HCT116 (cell line): Measurements from ENCODE around the gene SEMA6B. TPM values are rescaled to one million over a fixed set of nuclear protein-coding genes. Genes with fewer than 3 reads are reported as not detected.

Experiments used
- ATAC-seq: fragments of 200-7000 bp; cut with Tn5 transposase; 2 replicates; pipeline ENCODE4 v1.9.1; 2020; ENCODE audit warnings: mild to moderate bottlenecking, moderate library complexity
- BruUV-seq: library from RNA; stranded (reverse); fragments of 400-500 nt; replicated peaks from 2 replicates; lab custom pipeline; 2021; lab: Mats Ljungman, UMichigan
- CTCF ChIA-PET: fragments of 300-600 bp; sonication (Branson Sonifier 250); formaldehyde crosslinking; loops from one replicate; lab custom pipeline; 2021; ENCODE audit warnings: antibody characterized with exemption; lab: Charles Lee
- POLR2A ChIA-PET: fragments of 300-600, 350-600 bp; sonication (Branson Sonifier 250); formaldehyde crosslinking; loops from one replicate; lab custom pipeline; 2021; ENCODE audit warnings: antibody characterized with exemption; lab: Charles Lee
- RAD21 ChIA-PET, 2 experiments: fragments of 300-600 bp; sonication (Branson Sonifier 250); formaldehyde crosslinking; loops; one replicate each; lab custom pipeline; 2023; ENCODE audit warnings: low total read pairs in 2 of 2; ENCODE audit not compliant: uncharacterized antibody in 2 of 2, unreplicated experiment in 2 of 2, low non-redundant PET in 1 of 2; lab: Charles Lee
- DNase-seq: peaks from one replicate; pipeline ENCODE4 v3.0.0-alpha.2; 2010; ENCODE audit warnings: low read depth, low spot score
- H2AFZ ChIP-seq: fragments of 200-600 bp; shearing (Covaris generic), sonication (generic); 2 replicates; pipeline ENCODE4 v1.6.1; 2017; ENCODE audit warnings: low read depth, mixed run types, mixed read lengths, antibody characterized with exemption, low read length; ENCODE audit not compliant: poor library complexity, severe bottlenecking
- H3K27ac ChIP-seq: 2 replicates; pipeline ENCODE4 v1.5.1; 2012; ENCODE audit warnings: low read depth, low read length
- H3K27me3 ChIP-seq: fragments of 200-600 bp; sonication (generic); 2 replicates; pipeline ENCODE4 v1.6.1; 2016; ENCODE audit warnings: mixed run types, low read length, mixed read lengths; ENCODE audit not compliant: insufficient read depth
- H3K36me3 ChIP-seq, 2 experiments: fragments of 200-500 bp in 1 of 2; fragments of 200-600 bp in 1 of 2; sonication (Bioruptor generic) in 1 of 2; sonication (generic) in 1 of 2; 2 replicates each; pipeline versions ENCODE4 v1.5.1 to v1.6.1; 2014 to 2016; ENCODE audit warnings: low read length in 2 of 2, inconsistent platforms in 1 of 2, mixed read lengths in 1 of 2, mixed run types in 1 of 2; ENCODE audit not compliant: insufficient read depth in 2 of 2, control insufficient read depth in 1 of 2
- H3K4me1 ChIP-seq, 2 experiments: fragments of 200-600 bp in 1 of 2; sonication (generic) in 1 of 2; 2 replicates each; pipeline versions ENCODE4 v1.5.1 to v1.6.1; 2012 to 2017; ENCODE audit warnings: low read length in 2 of 2, inconsistent platforms in 1 of 2, mild to moderate bottlenecking in 1 of 2, mixed read lengths in 1 of 2, mixed run types in 1 of 2, moderate library complexity in 1 of 2; ENCODE audit not compliant: insufficient read depth in 2 of 2, control insufficient read depth in 1 of 2
- H3K4me2 ChIP-seq: fragments of 200-600 bp; sonication (generic); 2 replicates; pipeline ENCODE4 v1.6.1; 2017; ENCODE audit warnings: mixed run types, low read length, mixed read lengths
- H3K4me3 ChIP-seq, 2 experiments: fragments of 200-600 bp in 1 of 2; sonication (generic) in 1 of 2; replicated peaks in 1 of 2; 2 replicates each; pipeline ENCODE4 v1.5.1; 2011 to 2016; ENCODE audit warnings: low read length in 2 of 2, control low read depth in 1 of 2, low read depth in 1 of 2, mild to moderate bottlenecking in 1 of 2, mixed read lengths in 1 of 2, mixed run types in 1 of 2
- H3K79me2 ChIP-seq: fragments of 200-600 bp; sonication (generic); 2 replicates; pipeline ENCODE4 v1.6.1; 2017; ENCODE audit warnings: mild to moderate bottlenecking, mixed run types, low read length, moderate library complexity, mixed read lengths; ENCODE audit not compliant: insufficient read depth
- H3K9ac ChIP-seq: fragments of 200-600 bp; sonication (generic); 2 replicates; pipeline ENCODE4 v1.6.1; 2016; ENCODE audit warnings: low read length, mixed read lengths
- H3K9me2 ChIP-seq: fragments of 200-600 bp; sonication (generic), shearing (Covaris generic); 2 replicates; pipeline ENCODE4 v1.6.1; 2017; ENCODE audit warnings: mixed run types, mild to moderate bottlenecking, moderate library complexity; ENCODE audit not compliant: insufficient read depth
- H3K9me3 ChIP-seq, 2 experiments: fragments of 200-500 bp in 1 of 2; fragments of 200-600 bp in 1 of 2; sonication (Bioruptor generic) in 1 of 2; sonication (generic) in 1 of 2; 2 replicates each; pipeline ENCODE4 v1.6.1; 2014 to 2017; ENCODE audit warnings: low read length in 2 of 2, mixed read lengths in 2 of 2, inconsistent platforms in 1 of 2, low read depth in 1 of 2, mild to moderate bottlenecking in 1 of 2, mixed run types in 1 of 2, moderate library complexity in 1 of 2; ENCODE audit not compliant: control insufficient read depth in 1 of 2, insufficient read depth in 1 of 2
- H4K20me1 ChIP-seq: fragments of 200-600 bp; sonication (generic), shearing (Covaris generic); 2 replicates; pipeline ENCODE4 v1.6.1; 2017; ENCODE audit warnings: mixed run types, mild to moderate bottlenecking, moderate library complexity; ENCODE audit not compliant: insufficient read depth
- ELF1 ChIP-seq: IDR thresholded peaks from 2 replicates; pipeline ENCODE4 v1.6.1; 2012; ENCODE audit warnings: low read depth, borderline replicate concordance
- POLR2A ChIP-seq: IDR thresholded peaks from 2 replicates; pipeline ENCODE4 v1.7.0; 2011; ENCODE audit warnings: borderline replicate concordance; ENCODE audit not compliant: insufficient read depth, insufficient read length; ENCODE audit errors: extremely low read depth
- ZFX ChIP-seq: fragments of 450-650 bp; IDR thresholded peaks from 2 replicates; pipeline ENCODE4 v1.6.1; 2017
- ZNF274 ChIP-seq: fragments of 200-500 bp; sonication (Bioruptor generic); IDR thresholded peaks from 2 replicates; pipeline ENCODE4 v1.6.1; 2014; ENCODE audit warnings: mild to moderate bottlenecking, low read depth, low read length, inconsistent platforms
- intact Hi-C: fragments of 100-400 bp; cut with micrococcal nuclease; formaldehyde crosslinking; loops from 2 replicates; pipeline ENCODE4 v1.10.0; 2022
- total RNA-seq: library from RNA; stranded (reverse); gene quantifications from one replicate; pipeline ENCODE4 v1.2.1, GENCODE V29; 2021; ENCODE audit not compliant: unreplicated experiment
- TF ChIP-seq, protein P1 (sequence below): IDR thresholded peaks from 2 replicates; pipeline ENCODE4 v1.6.1; 2012
- TF ChIP-seq, protein P2 (sequence below): IDR thresholded peaks from 2 replicates; pipeline ENCODE4 v1.6.1; 2012; ENCODE audit warnings: low read depth

SEMA6B gene
- total RNA-seq, 1 experiment from 2014 or later, result 58.4 TPM

DNA sequence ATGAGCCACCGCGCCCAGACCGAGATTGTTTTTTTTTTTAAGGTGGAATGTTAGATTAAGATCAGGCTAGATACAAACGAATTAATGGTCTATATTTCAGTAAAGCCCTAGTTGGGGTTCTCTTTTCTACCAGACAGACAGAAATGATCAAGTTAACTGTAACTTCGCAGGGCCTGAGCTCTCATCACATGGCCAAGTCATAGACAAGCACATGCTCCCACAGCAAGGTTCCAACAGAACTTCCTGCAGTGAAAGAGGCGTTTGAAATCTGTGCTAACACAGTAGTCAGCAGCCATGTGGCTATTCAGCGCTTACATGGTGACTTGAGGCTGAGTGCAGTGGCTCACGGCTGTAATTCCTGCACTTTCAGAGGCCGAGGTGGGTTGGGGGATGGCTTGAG lies 34.7 kb upstream of the SEMA6B start:
- ChIA-PET CTCF (no interaction called here), RAD21 (no interaction called here), POLR2A (interaction anchor here (0.9 kb wide), 1 partner anchor 73 kb away, joined by 3 read pairs; no protein-coding TSS in a partner anchor)
- Histone ChIP-seq H3K9me3 (no peaks in the 10 kb centered on the region), H3K27me3 (no peaks in the 10 kb centered on the region), H3K9ac (no peak overlapping the region), H4K20me1 (no peaks in the 10 kb centered on the region), H3K36me3 (no peaks in the 10 kb centered on the region), H3K4me2 (no peak overlapping the region), H3K4me1 (peaks cover 17 to 34% of the 10 kb centered on the region in 2 experiments), H3K79me2 (no peaks in the 10 kb centered on the region), H2AFZ (no peak overlapping the region), H3K4me3 (no peak overlapping the region), H3K9me2 (no peaks in the 10 kb centered on the region), H3K27ac (no peak overlapping the region)
- intact Hi-C loops, result no loop called here
- TF ChIP-seq ZNF274, result no peak
- TF ChIP-seq, protein P1, sequence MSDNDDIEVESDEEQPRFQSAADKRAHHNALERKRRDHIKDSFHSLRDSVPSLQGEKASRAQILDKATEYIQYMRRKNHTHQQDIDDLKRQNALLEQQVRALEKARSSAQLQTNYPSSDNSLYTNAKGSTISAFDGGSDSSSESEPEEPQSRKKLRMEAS, result peak; percentile 32; the same call in 1 of the 2 replicates
- TF ChIP-seq, protein P2, sequence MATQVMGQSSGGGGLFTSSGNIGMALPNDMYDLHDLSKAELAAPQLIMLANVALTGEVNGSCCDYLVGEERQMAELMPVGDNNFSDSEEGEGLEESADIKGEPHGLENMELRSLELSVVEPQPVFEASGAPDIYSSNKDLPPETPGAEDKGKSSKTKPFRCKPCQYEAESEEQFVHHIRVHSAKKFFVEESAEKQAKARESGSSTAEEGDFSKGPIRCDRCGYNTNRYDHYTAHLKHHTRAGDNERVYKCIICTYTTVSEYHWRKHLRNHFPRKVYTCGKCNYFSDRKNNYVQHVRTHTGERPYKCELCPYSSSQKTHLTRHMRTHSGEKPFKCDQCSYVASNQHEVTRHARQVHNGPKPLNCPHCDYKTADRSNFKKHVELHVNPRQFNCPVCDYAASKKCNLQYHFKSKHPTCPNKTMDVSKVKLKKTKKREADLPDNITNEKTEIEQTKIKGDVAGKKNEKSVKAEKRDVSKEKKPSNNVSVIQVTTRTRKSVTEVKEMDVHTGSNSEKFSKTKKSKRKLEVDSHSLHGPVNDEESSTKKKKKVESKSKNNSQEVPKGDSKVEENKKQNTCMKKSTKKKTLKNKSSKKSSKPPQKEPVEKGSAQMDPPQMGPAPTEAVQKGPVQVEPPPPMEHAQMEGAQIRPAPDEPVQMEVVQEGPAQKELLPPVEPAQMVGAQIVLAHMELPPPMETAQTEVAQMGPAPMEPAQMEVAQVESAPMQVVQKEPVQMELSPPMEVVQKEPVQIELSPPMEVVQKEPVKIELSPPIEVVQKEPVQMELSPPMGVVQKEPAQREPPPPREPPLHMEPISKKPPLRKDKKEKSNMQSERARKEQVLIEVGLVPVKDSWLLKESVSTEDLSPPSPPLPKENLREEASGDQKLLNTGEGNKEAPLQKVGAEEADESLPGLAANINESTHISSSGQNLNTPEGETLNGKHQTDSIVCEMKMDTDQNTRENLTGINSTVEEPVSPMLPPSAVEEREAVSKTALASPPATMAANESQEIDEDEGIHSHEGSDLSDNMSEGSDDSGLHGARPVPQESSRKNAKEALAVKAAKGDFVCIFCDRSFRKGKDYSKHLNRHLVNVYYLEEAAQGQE, result no peak
- no peak for TF ChIP-seq ZFX
- no peak for TF ChIP-seq ELF1
- no peak for TF ChIP-seq POLR2A
- DNase-seq (no peak), ATAC-seq (no peak)
- BruUV-seq, result no TSS peak
